H9 (cell line): ENCODE results near the gene ARSG. TPM values are rescaled to one million over a fixed set of nuclear protein-coding genes. Genes with fewer than 3 reads are reported as not detected.

Source experiments
- DNase-seq: peaks from one replicate; pipeline ENCODE4 v3.0.0-alpha.2; 2017
- H2AFZ ChIP-seq: one replicate; pipeline ENCODE4 v1.6.1; 2013; ENCODE audit warnings: mild to moderate bottlenecking, low read length, control low read depth, moderate library complexity
- H2AK5ac ChIP-seq: 2 replicates; pipeline ENCODE4 v1.6.1; 2013; ENCODE audit warnings: low read length, control low read depth, mixed read lengths; ENCODE audit not compliant: insufficient read length
- H2BK120ac ChIP-seq: one replicate; pipeline ENCODE4 v1.6.1; 2013; ENCODE audit warnings: low read depth, mild to moderate bottlenecking, low read length, control low read depth, inconsistent platforms; ENCODE audit not compliant: poor library complexity, severe bottlenecking
- H2BK12ac ChIP-seq: 2 replicates; pipeline ENCODE4 v1.6.1; 2013; ENCODE audit warnings: low read length, control low read depth, mixed read lengths, low read depth; ENCODE audit not compliant: insufficient read length
- H2BK15ac ChIP-seq: 2 replicates; pipeline ENCODE4 v1.6.1; 2013; ENCODE audit warnings: low read depth, low read length, control low read depth
- H2BK20ac ChIP-seq: one replicate; pipeline ENCODE4 v1.6.1; 2013; ENCODE audit warnings: low read depth, mild to moderate bottlenecking, low read length, control low read depth, inconsistent platforms; ENCODE audit not compliant: poor library complexity, severe bottlenecking
- H2BK5ac ChIP-seq: 2 replicates; pipeline ENCODE4 v1.6.1; 2013; ENCODE audit warnings: low read length, control low read depth, mixed read lengths; ENCODE audit not compliant: insufficient read length
- H3K14ac ChIP-seq: 2 replicates; pipeline ENCODE4 v1.6.1; 2013; ENCODE audit warnings: low read length, control low read depth; ENCODE audit not compliant: insufficient read depth
- H3K18ac ChIP-seq: 2 replicates; pipeline ENCODE4 v1.6.1; 2013; ENCODE audit warnings: low read depth, mild to moderate bottlenecking, mixed read lengths, low read length, control low read depth; ENCODE audit not compliant: insufficient read length
- H3K23ac ChIP-seq: 2 replicates; pipeline ENCODE4 v1.6.1; 2013; ENCODE audit warnings: low read length, control low read depth, mixed read lengths, low read depth; ENCODE audit not compliant: insufficient read length
- H3K23me2 ChIP-seq: 2 replicates; pipeline ENCODE4 v1.6.1; 2013; ENCODE audit warnings: low read depth, mild to moderate bottlenecking, mixed read lengths, low read length, control low read depth; ENCODE audit not compliant: insufficient read length, poor library complexity, severe bottlenecking
- H3K27ac ChIP-seq: 2 replicates; pipeline ENCODE4 v1.5.1; 2013; ENCODE audit warnings: low read length, control low read depth, mixed read lengths, low read depth; ENCODE audit not compliant: insufficient read length
- H3K27me3 ChIP-seq: 2 replicates; pipeline ENCODE4 v1.6.1; 2013; ENCODE audit warnings: low read length, control low read depth, inconsistent platforms; ENCODE audit not compliant: insufficient read depth
- H3K4ac ChIP-seq: 2 replicates; pipeline ENCODE4 v1.6.1; 2013; ENCODE audit warnings: low read depth, mild to moderate bottlenecking, control low read depth, inconsistent platforms, low read length, moderate library complexity
- H3K4me1 ChIP-seq: 2 replicates; pipeline ENCODE4 v1.6.1; 2013; ENCODE audit warnings: low read length, control low read depth, inconsistent platforms; ENCODE audit not compliant: insufficient read depth
- H3K4me2 ChIP-seq: 2 replicates; pipeline ENCODE4 v1.6.1; 2013; ENCODE audit warnings: low read length, control low read depth, mixed read lengths; ENCODE audit not compliant: insufficient read length, insufficient read depth
- H3K56ac ChIP-seq: 2 replicates; pipeline ENCODE4 v1.6.1; 2013; ENCODE audit warnings: low read depth, mild to moderate bottlenecking, mixed read lengths, low read length, control low read depth; ENCODE audit not compliant: insufficient read length
- H3K79me1 ChIP-seq: 2 replicates; pipeline ENCODE4 v1.6.1; 2013; ENCODE audit warnings: low read depth, mild to moderate bottlenecking, moderate library complexity, low read length, control low read depth, inconsistent platforms; ENCODE audit not compliant: insufficient read depth, poor library complexity, severe bottlenecking
- H3K79me2 ChIP-seq: 2 replicates; pipeline ENCODE4 v1.6.1; 2013; ENCODE audit warnings: low read length, control low read depth, inconsistent platforms; ENCODE audit not compliant: insufficient read depth
- H3K9ac ChIP-seq: 2 replicates; pipeline ENCODE4 v1.6.1; 2013; ENCODE audit warnings: low read length, control low read depth, mixed read lengths; ENCODE audit not compliant: insufficient read length; ENCODE audit errors: extremely low read depth
- H3K9me3 ChIP-seq: one replicate; pipeline ENCODE4 v1.6.1; 2013; ENCODE audit warnings: low read depth, low read length, inconsistent platforms; ENCODE audit not compliant: control insufficient read depth
- H3T11ph ChIP-seq: one replicate; pipeline ENCODE4 v1.6.1; 2013; ENCODE audit warnings: mild to moderate bottlenecking, low read length, control low read depth, inconsistent platforms
- H4K20me1 ChIP-seq: one replicate; pipeline ENCODE4 v1.6.1; 2013; ENCODE audit not compliant: control insufficient read depth, insufficient read length, insufficient read depth
- H4K5ac ChIP-seq: 2 replicates; pipeline ENCODE4 v1.6.1; 2013; ENCODE audit warnings: low read depth, mild to moderate bottlenecking, mixed read lengths, low read length, control low read depth; ENCODE audit not compliant: insufficient read length
- H4K8ac ChIP-seq: replicated peaks from 2 replicates; pipeline ENCODE4 v1.6.1; 2013; ENCODE audit warnings: low read length, control low read depth, mixed read lengths, low read depth; ENCODE audit not compliant: insufficient read length
- H4K91ac ChIP-seq: 2 replicates; pipeline ENCODE4 v1.6.1; 2013; ENCODE audit warnings: low read depth, mild to moderate bottlenecking, moderate library complexity, mixed read lengths, low read length, control low read depth; ENCODE audit not compliant: insufficient read length
- H3K27ac Mint-ChIP-seq, 3 experiments: 2 replicates in 2 of 3; 3 replicates in 1 of 3; pipeline ENCODE4 v1.8.0; 2020 to 2021; ENCODE audit warnings: mixed read lengths in 3 of 3, mild to moderate bottlenecking in 1 of 3, moderate library complexity in 1 of 3
- H3K27me3 Mint-ChIP-seq: 2 replicates; pipeline ENCODE4 v1.8.0; 2021; ENCODE audit warnings: low read depth, mild to moderate bottlenecking, moderate library complexity, mixed read lengths
- H3K36me3 Mint-ChIP-seq, 3 experiments: 2 replicates in 2 of 3; 3 replicates in 1 of 3; pipeline ENCODE4 v1.8.0; 2020 to 2021; ENCODE audit warnings: low read depth in 3 of 3, mixed read lengths in 3 of 3; ENCODE audit not compliant: insufficient read depth in 1 of 3
- H3K4me1 Mint-ChIP-seq, 2 experiments: 2 replicates each; pipeline ENCODE4 v1.8.0; 2020; ENCODE audit warnings: mixed read lengths in 2 of 2
- H3K4me3 Mint-ChIP-seq, 2 experiments: 2 replicates in 1 of 2; 3 replicates in 1 of 2; pipeline ENCODE4 v1.8.0; 2020 to 2021; ENCODE audit warnings: mild to moderate bottlenecking in 2 of 2, mixed read lengths in 2 of 2, moderate library complexity in 1 of 2
- H3K9me3 Mint-ChIP-seq, 2 experiments: 2 replicates in 1 of 2; 3 replicates in 1 of 2; pipeline ENCODE4 v1.8.0; 2020; ENCODE audit warnings: mild to moderate bottlenecking in 2 of 2, mixed read lengths in 2 of 2, moderate library complexity in 1 of 2
- WGBS: extraction: QIAGEN DNeasy Blood & Tissue Kit; methylation state at CpG from one replicate; pipeline ENCODE4 v1.1.7; 2013; ENCODE audit warnings: missing lambda C conversion rate, low lambda C conversion rate, mixed read lengths; ENCODE audit not compliant: insufficient read length; ENCODE audit errors: extremely low coverage; 5-methylcytosine and 5-hydroxymethylcytosine counted together
- total RNA-seq: library from RNA; stranded (reverse); gene quantifications from 2 replicates; pipeline ENCODE4 v1.2.1, GENCODE V29; 2021
- TF ChIP-seq, protein P1 (sequence below): fragments of 200-600 bp; sonication (generic); conservative IDR thresholded peaks from 3 replicates; pipeline ENCODE4 v1.8.0; 2021; ENCODE audit warnings: antibody characterized with exemption, mild to moderate bottlenecking

ARSG gene
- total RNA-seq, 1 experiment from 2014 or later, result 3.6 TPM

DNA sequence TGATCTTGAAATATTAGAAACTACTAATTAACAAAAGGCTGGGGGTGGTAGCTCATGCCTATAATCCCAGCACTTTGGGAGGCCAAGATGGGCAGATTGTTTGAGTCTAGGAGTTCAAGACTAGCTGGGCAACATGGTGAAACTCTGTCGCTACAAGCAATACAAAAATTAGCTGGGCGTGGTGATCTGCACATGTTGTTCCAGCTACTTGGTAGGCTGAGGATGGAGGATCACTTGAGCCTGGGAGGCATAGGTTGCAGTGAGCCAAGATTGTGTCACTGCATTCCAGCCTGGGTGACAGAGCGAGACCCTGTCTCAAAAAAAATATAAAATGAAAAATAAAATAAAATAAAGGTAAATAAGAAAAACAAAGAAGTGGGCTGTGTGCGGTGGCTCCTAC is 66.6 kb downstream of the ARSG start:
- DNase-seq, result no peak
- Histone ChIP-seq H2BK20ac (no peak overlapping the region), H2BK12ac (no peak overlapping the region), H3K18ac (no peak overlapping the region), H3T11ph (no peak overlapping the region), H2AK5ac (no peak overlapping the region), H3K23me2 (no peaks in the 10 kb centered on the region), H4K5ac (no peak overlapping the region), H3K4ac (no peak overlapping the region), H3K4me2 (no peak overlapping the region), H2BK5ac (no peak overlapping the region), H4K8ac (no peak overlapping the region), H3K14ac (no peak overlapping the region), H4K20me1 (no peaks in the 10 kb centered on the region), H3K9ac (no peak overlapping the region), H3K23ac (no peak overlapping the region), H2AFZ (no peak overlapping the region), H4K91ac (no peak overlapping the region), H3K27ac (no peak overlapping the region), H3K79me2 (no peaks in the 10 kb centered on the region), H3K27me3 (no peaks in the 10 kb centered on the region), H3K79me1 (no peaks in the 10 kb centered on the region), H3K4me1 (peaks cover 4% of the 10 kb centered on the region), H3K9me3 (no peaks in the 10 kb centered on the region), H2BK120ac (no peak overlapping the region), H2BK15ac (no peak overlapping the region), H3K56ac (no peak overlapping the region)
- H3K9me3 Mint-ChIP-seq, result no peaks in the 10 kb centered on the region; a peak in 1 of 5 replicates
- H3K4me1 Mint-ChIP-seq, result peaks cover 17 to 19% of the 10 kb centered on the region in 2 experiments
- no peak overlapping the region for H3K27ac Mint-ChIP-seq
- WGBS, result no CpG with 5 or more reads among the region's 4 CpGs
- peaks cover 2 to 7% (median 6%) of the 10 kb centered on the region in 3 experiments; a peak in 5 of 7 replicates for H3K36me3 Mint-ChIP-seq
- no peak overlapping the region for H3K4me3 Mint-ChIP-seq
- TF ChIP-seq, protein P1, sequence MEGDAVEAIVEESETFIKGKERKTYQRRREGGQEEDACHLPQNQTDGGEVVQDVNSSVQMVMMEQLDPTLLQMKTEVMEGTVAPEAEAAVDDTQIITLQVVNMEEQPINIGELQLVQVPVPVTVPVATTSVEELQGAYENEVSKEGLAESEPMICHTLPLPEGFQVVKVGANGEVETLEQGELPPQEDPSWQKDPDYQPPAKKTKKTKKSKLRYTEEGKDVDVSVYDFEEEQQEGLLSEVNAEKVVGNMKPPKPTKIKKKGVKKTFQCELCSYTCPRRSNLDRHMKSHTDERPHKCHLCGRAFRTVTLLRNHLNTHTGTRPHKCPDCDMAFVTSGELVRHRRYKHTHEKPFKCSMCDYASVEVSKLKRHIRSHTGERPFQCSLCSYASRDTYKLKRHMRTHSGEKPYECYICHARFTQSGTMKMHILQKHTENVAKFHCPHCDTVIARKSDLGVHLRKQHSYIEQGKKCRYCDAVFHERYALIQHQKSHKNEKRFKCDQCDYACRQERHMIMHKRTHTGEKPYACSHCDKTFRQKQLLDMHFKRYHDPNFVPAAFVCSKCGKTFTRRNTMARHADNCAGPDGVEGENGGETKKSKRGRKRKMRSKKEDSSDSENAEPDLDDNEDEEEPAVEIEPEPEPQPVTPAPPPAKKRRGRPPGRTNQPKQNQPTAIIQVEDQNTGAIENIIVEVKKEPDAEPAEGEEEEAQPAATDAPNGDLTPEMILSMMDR, result no peak
- H3K27me3 Mint-ChIP-seq, result no peaks in the 10 kb centered on the region
